Heart right ventricle (tissue), 16 donors: ENCODE results near the gene NUP85. TPM values are rescaled to one million over a fixed set of nuclear protein-coding genes. Genes with fewer than 3 reads are reported as not detected.

Experiments
- ATAC-seq, 8 donors: fragments of 200-7000 bp; cut with Tn5 transposase; one replicate each; pipeline ENCODE4 v1.9.1; 2020; ENCODE audit warnings: mild to moderate bottlenecking in 8 of 8, moderate library complexity in 8 of 8, moderate number of reproducible peaks in 1 of 8
- DNase-seq, 2 donors: peaks; one replicate each; pipeline ENCODE4 v3.0.0-alpha.2; 2020
- H3K27ac ChIP-seq, 10 donors: fragments of 200-600 bp; sonication (generic) in 2 of 10; one replicate each; pipeline versions ENCODE4 v1.5.0 to v1.8.0; 2020 to 2022; ENCODE audit warnings: mild to moderate bottlenecking in 3 of 10
- H3K27me3 ChIP-seq, 7 donors: fragments of 200-600 bp; one replicate each; pipeline ENCODE4 v1.8.0; 2021 to 2022; ENCODE audit warnings: mild to moderate bottlenecking in 2 of 7
- H3K36me3 ChIP-seq, 9 donors: fragments of 200-600 bp; sonication (generic) in 1 of 9; one replicate each; pipeline versions ENCODE4 v1.5.0 to v1.8.0; 2020 to 2022; ENCODE audit warnings: mild to moderate bottlenecking in 2 of 9
- H3K4me1 ChIP-seq, 9 donors: fragments of 200-600 bp; sonication (generic) in 1 of 9; one replicate each; pipeline versions ENCODE4 v1.5.0 to v1.8.0; 2020 to 2022; ENCODE audit warnings: mild to moderate bottlenecking in 4 of 9
- H3K4me3 ChIP-seq, 10 donors: fragments of 200-600 bp; sonication (generic) in 2 of 10; one replicate each; pipeline versions ENCODE4 v1.5.0 to v1.8.0; 2020 to 2022; ENCODE audit warnings: mild to moderate bottlenecking in 7 of 10, moderate library complexity in 2 of 10
- H3K9me3 ChIP-seq, 11 donors: fragments of 200-600 bp in 10 of 11; sonication (generic) in 2 of 11; one replicate each; pipeline versions ENCODE4 v1.5.0 to v1.8.0; 2013 to 2022; ENCODE audit warnings: mild to moderate bottlenecking in 2 of 11, control low read depth in 1 of 11, moderate library complexity in 1 of 11
- WGBS, 2 donors: extraction: QIAGEN DNeasy Blood & Tissue Kit; methylation state at CpG; one replicate each; pipeline ENCODE4 v1.1.7; 2013; ENCODE audit warnings: inconsistent platforms in 1 of 2; 5-methylcytosine and 5-hydroxymethylcytosine counted together
- intact Hi-C, 10 donors: fragments of 100-400 bp; cut with DNase I; formaldehyde crosslinking; loops; one replicate each; pipeline versions ENCODE4 v1.11.1 to v1.14.2; 2022
- polyA plus RNA-seq, 2 donors: library from polyadenylated mRNA; stranded (reverse); fragments of 200-250 nt; gene quantifications; one replicate each; pipeline ENCODE4 v1.2.3, GENCODE V29; 2013
- total RNA-seq, 10 donors: library from RNA; stranded (reverse); fragmentation: NEBNext Ultra II Directional in 3 of 10; extraction: Animal tissue kit (Norgen Biotek cat#: 25700) in 3 of 10; gene quantifications; one replicate each; pipeline versions ENCODE4 v1.2.1 to v1.2.4, GENCODE V29; 2021 to 2023
- TF ChIP-seq, protein P1 (sequence below), 9 donors: fragments of 200-600 bp; sonication (generic) in 2 of 9; IDR thresholded peaks; one replicate each; pipeline versions ENCODE4 v1.5.0 to v1.8.0; 2021 to 2022; ENCODE audit warnings: antibody characterized with exemption in 9 of 9, mild to moderate bottlenecking in 5 of 9, moderate library complexity in 1 of 9
- donor health status: Arrhythmogenic right ventricular cardiomyopathy.
- donor health status: ischemic (EF 13 %, LVEDD 7.1; RV severe dilation, severe dysfunction).
- donor health status: healthy with polysubstance abuse.
- donor health status: DM: no; HTN: yes; CAD: no.
- donor health status: DM: no; HTN: no; CAD: no.
- donor health status: ischemic (EF 25% LVEDD 6.9; RV normal size, moderate dysfunction).
- donor health status: ischemic (EF 25% LVEDD 5.7; RV mildly dilated, moderate dysfunction).
- donor health status: healthy.
- donor health status: DM: yes; HTN: yes; CAD: no.
- donor health status: Ischemic cardiomyopathy.
- donor health status: ischemic (EF 35%, LVEDD 5.7; RV mildly dilated, moderate dysfunction).
- donor health status: nonischemic (EF 11% LVEDD 7.7; RV severe dilation, severe dysfunction).
- donor health status: DM: yes; HTN: yes; CAD: no.
- donor health status: PGD.
- donor health status: ischemic (EF 29% LVEDD 5.4; RV normal size, mild dysfunction).
- donor health status: nonischemic (EF 23%, LVEDD 6.1; RV moderate dilation, normal function).

NUP85 gene
- total and polyA plus RNA-seq, 12 donors: 16.2 to 39.0 (median 23.3) TPM

- TF ChIP-seq, protein P1, sequence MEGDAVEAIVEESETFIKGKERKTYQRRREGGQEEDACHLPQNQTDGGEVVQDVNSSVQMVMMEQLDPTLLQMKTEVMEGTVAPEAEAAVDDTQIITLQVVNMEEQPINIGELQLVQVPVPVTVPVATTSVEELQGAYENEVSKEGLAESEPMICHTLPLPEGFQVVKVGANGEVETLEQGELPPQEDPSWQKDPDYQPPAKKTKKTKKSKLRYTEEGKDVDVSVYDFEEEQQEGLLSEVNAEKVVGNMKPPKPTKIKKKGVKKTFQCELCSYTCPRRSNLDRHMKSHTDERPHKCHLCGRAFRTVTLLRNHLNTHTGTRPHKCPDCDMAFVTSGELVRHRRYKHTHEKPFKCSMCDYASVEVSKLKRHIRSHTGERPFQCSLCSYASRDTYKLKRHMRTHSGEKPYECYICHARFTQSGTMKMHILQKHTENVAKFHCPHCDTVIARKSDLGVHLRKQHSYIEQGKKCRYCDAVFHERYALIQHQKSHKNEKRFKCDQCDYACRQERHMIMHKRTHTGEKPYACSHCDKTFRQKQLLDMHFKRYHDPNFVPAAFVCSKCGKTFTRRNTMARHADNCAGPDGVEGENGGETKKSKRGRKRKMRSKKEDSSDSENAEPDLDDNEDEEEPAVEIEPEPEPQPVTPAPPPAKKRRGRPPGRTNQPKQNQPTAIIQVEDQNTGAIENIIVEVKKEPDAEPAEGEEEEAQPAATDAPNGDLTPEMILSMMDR (IDR thresholded peaks at IDR 0.05): no peak
- H3K4me3 ChIP-seq: no peak overlapping the region
- WGBS, 2 donors: 93 to 94% methylated on average over 3 of the region's 3 CpGs
- H3K27me3 ChIP-seq: no peaks in the 10 kb centered on the region
- H3K27ac ChIP-seq: no peak overlapping the region
- H3K4me1 ChIP-seq: no peaks in the 10 kb centered on the region
- H3K9me3 ChIP-seq: no peaks in the 10 kb centered on the region
- peaks cover 0 to 100% (median 50%) of the 10 kb centered on the region in 9 donors for H3K36me3 ChIP-seq
- intact Hi-C loops: no loop called here
- DNase-seq: no peak
- ATAC-seq: no peak
Measured at GRCh38 chr17:75219815-75220214, 14.3 kb downstream of the NUP85 start.

GRCh38 chr17:75225016-75225415 lies 19.5 kb downstream of the NUP85 start:
- DNase-seq (no peak), ATAC-seq (no peak)
- Histone ChIP-seq H3K27me3 (no peaks in the 10 kb centered on the region), H3K36me3 (peaks cover 0 to 99% (median 26%) of the 10 kb centered on the region in 9 donors), H3K9me3 (no peaks in the 10 kb centered on the region), H3K27ac (no peak overlapping the region), H3K4me3 (no peak overlapping the region), H3K4me1 (peaks cover 0 to 15% (median 0%) of the 10 kb centered on the region in 9 donors)
- TF ChIP-seq, protein P1 (IDR thresholded peaks at IDR 0.05): no peak
- WGBS, 2 donors: 78 to 80% methylated on average over 14 of the region's 14 CpGs
- intact Hi-C loops: no loop called here

- Histone ChIP-seq H3K27me3 (no peaks in the 10 kb centered on the region), H3K4me1 (peaks cover 0 to 15% (median 0%) of the 10 kb centered on the region in 9 donors), H3K4me3 (no peak overlapping the region), H3K36me3 (peaks cover 0 to 100% (median 41%) of the 10 kb centered on the region in 9 donors), H3K9me3 (no peaks in the 10 kb centered on the region), H3K27ac (peak overlapping the region in 2 of 10 donors; percentile 44 to 84)
- 90% methylated on average over 5 of the region's 5 CpGs for WGBS, 2 donors
- ATAC-seq: no peak
- TF ChIP-seq, protein P1 (IDR thresholded peaks at IDR 0.05): no peak
- intact Hi-C loops: no loop called here
- no peak for DNase-seq
Measured at GRCh38 chr17:75227729-75228128, 22.2 kb downstream of the NUP85 start.

DNA sequence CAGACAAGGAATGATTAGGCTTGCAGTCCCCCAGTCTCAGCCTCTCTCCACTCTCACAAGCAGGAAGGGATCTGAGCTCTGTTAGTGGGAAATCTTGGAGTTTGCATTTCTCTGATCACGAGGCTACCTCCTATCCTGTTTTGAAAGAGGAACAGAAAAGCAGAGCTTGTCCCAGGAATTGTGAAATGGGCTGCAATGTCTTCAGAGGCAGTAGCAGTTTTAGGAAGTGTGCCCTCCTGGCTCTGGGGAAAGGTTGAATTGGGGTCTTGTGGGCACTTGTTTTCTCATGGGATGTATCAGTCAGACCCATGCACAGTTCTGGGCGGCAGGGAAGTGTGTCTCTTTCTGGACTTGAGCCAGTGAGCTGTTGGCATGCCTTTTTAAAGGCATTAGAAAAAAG lies 22.8 kb downstream of the NUP85 start:
- DNase-seq: no peak

More for the DNA sequence above, 22.8 kb downstream of the NUP85 start:
- TF ChIP-seq, protein P1 (IDR thresholded peaks at IDR 0.05): no peak
- Histone ChIP-seq H3K4me1 (peaks cover 0 to 15% (median 0%) of the 10 kb centered on the region in 9 donors), H3K9me3 (no peaks in the 10 kb centered on the region), H3K36me3 (peaks cover 0 to 100% (median 44%) of the 10 kb centered on the region in 9 donors), H3K27me3 (no peaks in the 10 kb centered on the region), H3K4me3 (no peak overlapping the region), H3K27ac (peak overlapping the region in 5 of 10 donors; percentile 4 to 84 (median 48))
- intact Hi-C loops: no loop called here
- WGBS, 2 donors: 59 to 67% methylated on average over 2 of the region's 2 CpGs
- ATAC-seq: peak in 7 of 8 donors; percentile 47 to 73 (median 62)
